Cardiac muscle cell (in vitro differentiated cells and primary cell): ENCODE data around the gene ERO1B. TPM values are rescaled to one million over a fixed set of nuclear protein-coding genes. Genes with fewer than 3 reads are reported as not detected.

Experiments
- DNase-seq, 2 donors: peaks; one replicate each; pipeline versions ENCODE4 v3.0.0 to v3.0.0-alpha.2; 2010 to 2017; ENCODE audit warnings: low read depth in 1 of 2, low spot score in 1 of 2
- H3K27ac ChIP-seq: fragments of 200-600 bp; sonication (generic); 2 replicates; pipeline ENCODE4 v1.5.1; 2016
- H3K27me3 ChIP-seq: fragments of 200-600 bp; sonication (generic); 2 replicates; pipeline ENCODE4 v1.6.0; 2016; ENCODE audit warnings: control low read depth
- H3K36me3 ChIP-seq: fragments of 200-600 bp; sonication (generic); 2 replicates; pipeline ENCODE4 v1.5.1; 2016; ENCODE audit warnings: control low read depth
- H3K4me1 ChIP-seq: fragments of 200-600 bp; sonication (generic); 2 replicates; pipeline ENCODE4 v1.8.1; 2017; ENCODE audit warnings: low read depth, mild to moderate bottlenecking, mixed run types
- H3K4me3 ChIP-seq: fragments of 200-600 bp; sonication (generic); 2 replicates; pipeline ENCODE4 v1.5.1; 2016; ENCODE audit warnings: mild to moderate bottlenecking
- H3K9me3 ChIP-seq: fragments of 200-600 bp; sonication (generic); 2 replicates; pipeline ENCODE4 v1.5.1; 2017; ENCODE audit warnings: low read depth, mild to moderate bottlenecking, control low read depth
- polyA plus RNA-seq: library from polyadenylated mRNA; unstranded; fragments of >200 nt; fragmentation: Nextera tagmentation; extraction: Ambion mirVana; gene quantifications from 2 replicates; pipeline ENCODE4 v1.2.1, GENCODE V29; 2016
- total RNA-seq: library from RNA; depleted of rRNA; stranded (reverse); fragments of >200 nt; gene quantifications from 2 replicates; pipeline ENCODE4 v1.2.3, GENCODE V29; 2016
- TF ChIP-seq, protein P1 (sequence below): IDR thresholded peaks from 2 replicates; pipeline ENCODE4 v1.5.1; 2012; ENCODE audit warnings: low read depth, mild to moderate bottlenecking, low read length

Gene ERO1B
- total and polyA plus RNA-seq, 2 experiments from 2014 or later, result 2.2 to 2.7 TPM

GRCh38 chr1:236240675-236241074, 41.1 kb downstream of the ERO1B start:
- Histone ChIP-seq H3K27me3 (no peaks in the 10 kb centered on the region), H3K36me3 (no peaks in the 10 kb centered on the region), H3K9me3 (no peaks in the 10 kb centered on the region), H3K4me1 (no peaks in the 10 kb centered on the region), H3K27ac (no peak overlapping the region), H3K4me3 (no peak overlapping the region)
- TF ChIP-seq, protein P1, sequence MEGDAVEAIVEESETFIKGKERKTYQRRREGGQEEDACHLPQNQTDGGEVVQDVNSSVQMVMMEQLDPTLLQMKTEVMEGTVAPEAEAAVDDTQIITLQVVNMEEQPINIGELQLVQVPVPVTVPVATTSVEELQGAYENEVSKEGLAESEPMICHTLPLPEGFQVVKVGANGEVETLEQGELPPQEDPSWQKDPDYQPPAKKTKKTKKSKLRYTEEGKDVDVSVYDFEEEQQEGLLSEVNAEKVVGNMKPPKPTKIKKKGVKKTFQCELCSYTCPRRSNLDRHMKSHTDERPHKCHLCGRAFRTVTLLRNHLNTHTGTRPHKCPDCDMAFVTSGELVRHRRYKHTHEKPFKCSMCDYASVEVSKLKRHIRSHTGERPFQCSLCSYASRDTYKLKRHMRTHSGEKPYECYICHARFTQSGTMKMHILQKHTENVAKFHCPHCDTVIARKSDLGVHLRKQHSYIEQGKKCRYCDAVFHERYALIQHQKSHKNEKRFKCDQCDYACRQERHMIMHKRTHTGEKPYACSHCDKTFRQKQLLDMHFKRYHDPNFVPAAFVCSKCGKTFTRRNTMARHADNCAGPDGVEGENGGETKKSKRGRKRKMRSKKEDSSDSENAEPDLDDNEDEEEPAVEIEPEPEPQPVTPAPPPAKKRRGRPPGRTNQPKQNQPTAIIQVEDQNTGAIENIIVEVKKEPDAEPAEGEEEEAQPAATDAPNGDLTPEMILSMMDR, result no peak
- no peak for DNase-seq

- H3K27ac ChIP-seq, result no peak overlapping the region
- H3K4me1 ChIP-seq, result no peaks in the 10 kb centered on the region
- no peaks in the 10 kb centered on the region for H3K27me3 ChIP-seq
- no peaks in the 10 kb centered on the region for H3K9me3 ChIP-seq
- TF ChIP-seq, protein P1, result no peak
- no peak for DNase-seq
- no peak overlapping the region for H3K4me3 ChIP-seq
- H3K36me3 ChIP-seq, result no peaks in the 10 kb centered on the region
Measured at GRCh38 chr1:236239092-236239585, 42.6 kb downstream of the ERO1B start.

DNA sequence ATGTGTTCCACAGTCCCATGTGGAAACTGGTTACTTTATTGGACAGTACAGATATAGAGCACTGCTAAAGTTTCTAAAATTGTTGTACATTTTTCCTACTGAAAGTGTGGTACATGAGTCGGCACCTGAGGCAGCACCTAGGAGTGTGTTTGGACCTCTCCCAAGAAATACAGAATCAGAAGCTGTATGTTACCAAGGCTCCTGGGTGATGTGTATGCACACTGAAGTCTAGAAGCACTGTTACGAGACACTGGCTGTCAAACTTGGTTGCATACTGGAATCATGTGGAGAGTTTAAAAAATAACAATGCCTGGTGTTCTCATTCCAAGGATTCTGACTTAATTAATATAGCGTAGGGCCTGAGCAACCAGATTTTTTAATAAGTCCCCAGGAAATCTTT, 46.6 kb downstream of the ERO1B start:
- H3K27me3 ChIP-seq, result no peaks in the 10 kb centered on the region
- no peak overlapping the region for H3K27ac ChIP-seq
- TF ChIP-seq, protein P1, result no peak
- no peaks in the 10 kb centered on the region for H3K36me3 ChIP-seq
- no peak overlapping the region for H3K4me3 ChIP-seq
- no peaks in the 10 kb centered on the region for H3K9me3 ChIP-seq
- DNase-seq, result no peak
- no peaks in the 10 kb centered on the region for H3K4me1 ChIP-seq

DNA sequence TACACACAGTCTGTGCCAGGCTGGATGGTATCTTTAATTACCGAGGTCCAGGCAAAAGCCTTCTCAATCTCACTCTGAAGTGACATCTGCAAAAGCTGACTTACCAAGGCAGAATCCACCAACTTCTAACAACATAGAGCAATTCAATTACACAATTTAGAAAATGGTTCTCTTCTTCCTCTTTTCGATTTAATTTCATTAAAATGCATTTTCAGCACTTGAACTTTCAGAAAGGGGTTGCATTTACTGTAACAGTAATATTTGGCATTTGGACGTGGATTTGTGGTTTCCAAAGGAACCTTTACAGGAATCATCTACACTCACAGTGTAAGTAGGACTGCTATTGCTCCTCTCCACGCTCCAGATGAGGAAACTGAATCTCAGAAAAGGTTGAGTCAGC, 53.3 kb downstream of the ERO1B start:
- Histone ChIP-seq H3K27me3 (no peaks in the 10 kb centered on the region), H3K36me3 (no peaks in the 10 kb centered on the region), H3K4me3 (no peak overlapping the region), H3K4me1 (no peaks in the 10 kb centered on the region), H3K27ac (no peak overlapping the region), H3K9me3 (no peaks in the 10 kb centered on the region)
- TF ChIP-seq, protein P1, result no peak
- no peak for DNase-seq

DNA sequence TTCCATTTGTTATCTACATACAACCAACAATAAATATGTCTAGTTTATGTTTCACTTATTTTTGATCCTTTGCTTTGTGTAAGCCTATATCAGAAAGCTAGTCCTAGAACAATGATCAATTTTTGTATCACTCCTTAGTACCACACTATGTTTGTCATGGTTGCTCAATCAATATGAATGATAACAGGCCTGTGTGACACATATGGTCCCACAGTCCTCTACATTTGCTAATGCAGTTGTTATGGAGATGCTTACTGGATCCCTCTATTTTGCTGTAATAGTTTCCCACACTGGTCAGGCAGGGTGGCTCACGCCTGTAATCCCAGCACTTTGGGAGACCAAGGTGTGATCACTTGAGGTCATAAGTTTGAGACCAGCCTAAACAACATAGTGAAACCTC, 59.1 kb downstream of the ERO1B start:
- DNase-seq, result no peak
- no peaks in the 10 kb centered on the region for H3K36me3 ChIP-seq

More for the DNA sequence above, 59.1 kb downstream of the ERO1B start:
- Histone ChIP-seq H3K27ac (no peak overlapping the region), H3K27me3 (no peaks in the 10 kb centered on the region), H3K4me3 (no peak overlapping the region), H3K9me3 (no peaks in the 10 kb centered on the region), H3K4me1 (no peaks in the 10 kb centered on the region)
- TF ChIP-seq, protein P1, result no peak
